ENCODE measurements around the gene CD4.
A peak's percentile ranks its signal among the peaks of the same experiment; 100 is the strongest.

DNA sequence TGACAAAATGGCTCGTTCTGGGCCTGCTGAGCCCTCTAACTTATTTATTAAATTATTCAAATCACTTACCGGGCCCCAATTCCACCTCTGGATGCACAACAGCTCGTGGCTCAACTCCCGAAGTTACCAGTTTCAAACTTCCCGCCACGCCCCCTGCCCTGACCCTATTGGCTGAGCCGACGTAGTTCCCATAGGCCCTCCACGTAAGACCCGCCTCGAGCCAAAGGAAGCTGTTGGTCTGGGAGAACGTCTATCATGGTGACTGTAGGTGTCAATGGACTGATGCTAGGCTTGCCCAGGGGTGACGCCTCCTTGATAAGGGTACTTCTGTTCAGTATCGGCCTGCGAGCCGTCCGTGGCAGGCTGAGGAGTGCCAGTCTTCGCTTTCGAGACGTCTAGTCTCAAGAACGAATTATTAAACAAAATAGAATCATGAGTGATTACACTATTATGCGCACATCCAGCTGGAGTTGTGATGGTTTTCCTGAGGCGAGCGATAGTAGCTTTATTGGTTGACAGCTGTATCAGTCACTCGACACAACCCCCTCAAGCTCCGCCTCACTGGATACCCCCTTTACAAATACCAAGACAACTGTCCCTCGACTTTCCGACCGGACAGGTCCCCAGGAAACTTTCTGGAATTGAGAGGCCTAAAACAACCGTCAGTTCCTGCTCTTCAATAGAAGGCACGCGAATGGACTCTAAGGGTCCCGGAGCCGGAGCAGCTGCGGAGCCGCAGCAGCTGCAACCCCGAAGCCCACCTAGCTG, 62.0 kb downstream of the CD4 start, which contains the start of gene CDCA3:
- TF ChIP-seq, protein P1, sequence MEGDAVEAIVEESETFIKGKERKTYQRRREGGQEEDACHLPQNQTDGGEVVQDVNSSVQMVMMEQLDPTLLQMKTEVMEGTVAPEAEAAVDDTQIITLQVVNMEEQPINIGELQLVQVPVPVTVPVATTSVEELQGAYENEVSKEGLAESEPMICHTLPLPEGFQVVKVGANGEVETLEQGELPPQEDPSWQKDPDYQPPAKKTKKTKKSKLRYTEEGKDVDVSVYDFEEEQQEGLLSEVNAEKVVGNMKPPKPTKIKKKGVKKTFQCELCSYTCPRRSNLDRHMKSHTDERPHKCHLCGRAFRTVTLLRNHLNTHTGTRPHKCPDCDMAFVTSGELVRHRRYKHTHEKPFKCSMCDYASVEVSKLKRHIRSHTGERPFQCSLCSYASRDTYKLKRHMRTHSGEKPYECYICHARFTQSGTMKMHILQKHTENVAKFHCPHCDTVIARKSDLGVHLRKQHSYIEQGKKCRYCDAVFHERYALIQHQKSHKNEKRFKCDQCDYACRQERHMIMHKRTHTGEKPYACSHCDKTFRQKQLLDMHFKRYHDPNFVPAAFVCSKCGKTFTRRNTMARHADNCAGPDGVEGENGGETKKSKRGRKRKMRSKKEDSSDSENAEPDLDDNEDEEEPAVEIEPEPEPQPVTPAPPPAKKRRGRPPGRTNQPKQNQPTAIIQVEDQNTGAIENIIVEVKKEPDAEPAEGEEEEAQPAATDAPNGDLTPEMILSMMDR (IDR thresholded peaks at IDR 0.05), result no peak
- TF ChIP-seq POLR2AphosphoS5 (IDR thresholded peaks at IDR 0.05) (peak; percentile 89 to 97), POLR2A (IDR thresholded peaks at IDR 0.05; ENCODE audit: low read depth) (peak; percentile 41), EP300 (IDR thresholded peaks at IDR 0.05) (no peak)

All from esophagus muscularis mucosa (tissue), 4 donors.